IPS-11a (cell line): ENCODE data around the gene CELA1.

Experiments used
- H3K4me3 ChIP-seq: one replicate; pipeline ENCODE4 v1.5.1; 2013; ENCODE audit warnings: low read depth, low read length, control low read depth

Gene CELA1

GRCh38 chr12:51377099-51377984 lies 30.9 kb upstream of the CELA1 start:
- no peak overlapping the region for H3K4me3 ChIP-seq

DNA sequence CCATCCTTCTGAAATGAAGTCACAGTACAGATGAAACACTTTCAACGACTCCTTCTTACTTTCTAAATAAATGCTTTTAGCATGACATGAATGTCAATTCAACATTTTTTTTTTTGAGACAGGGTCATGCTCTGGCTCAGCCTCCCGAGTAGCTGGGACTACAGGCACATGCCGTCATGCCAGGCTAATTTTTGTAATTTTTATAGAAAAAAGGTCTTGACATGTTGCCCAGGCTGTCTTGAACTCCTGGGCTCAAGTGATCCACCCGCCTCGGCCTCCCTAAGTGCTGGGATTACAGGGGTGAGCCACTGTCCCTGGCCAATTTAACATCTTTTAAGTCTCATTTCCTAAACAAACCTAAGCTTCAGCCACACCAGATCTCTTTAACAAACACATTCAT lies 28.4 kb upstream of the CELA1 start:
- no peak overlapping the region for H3K4me3 ChIP-seq

- H3K4me3 ChIP-seq: no peak overlapping the region
These were observed 27.9 kb upstream of the CELA1 start for GRCh38 chr12:51374361-51374760.

- no peak overlapping the region for H3K4me3 ChIP-seq
These were observed 26.7 kb upstream of the CELA1 start for GRCh38 chr12:51373187-51373586.

DNA sequence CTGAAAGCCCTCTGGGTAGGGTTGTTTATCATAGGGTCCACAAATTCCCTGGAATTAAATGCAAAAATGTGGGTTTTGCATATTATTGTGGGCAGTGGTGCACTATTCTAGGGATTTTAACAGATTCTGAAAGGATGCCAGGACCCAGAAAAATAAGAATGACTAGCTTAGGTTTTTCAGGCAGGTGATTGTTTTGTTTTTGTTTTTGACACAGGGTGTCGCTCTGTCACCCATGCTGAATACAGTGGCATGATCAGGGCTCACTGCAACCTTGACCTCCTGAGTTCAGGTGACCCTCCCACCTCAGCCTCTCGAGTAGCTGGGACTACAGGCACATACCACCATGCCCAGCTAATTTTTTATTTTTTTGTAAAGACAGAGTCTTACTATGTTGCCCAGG lies 25.5 kb upstream of the CELA1 start:
- H3K4me3 ChIP-seq: no peak overlapping the region

- no peak overlapping the region for H3K4me3 ChIP-seq
These were observed 24.9 kb upstream of the CELA1 start for GRCh38 chr12:51371295-51371953.

DNA sequence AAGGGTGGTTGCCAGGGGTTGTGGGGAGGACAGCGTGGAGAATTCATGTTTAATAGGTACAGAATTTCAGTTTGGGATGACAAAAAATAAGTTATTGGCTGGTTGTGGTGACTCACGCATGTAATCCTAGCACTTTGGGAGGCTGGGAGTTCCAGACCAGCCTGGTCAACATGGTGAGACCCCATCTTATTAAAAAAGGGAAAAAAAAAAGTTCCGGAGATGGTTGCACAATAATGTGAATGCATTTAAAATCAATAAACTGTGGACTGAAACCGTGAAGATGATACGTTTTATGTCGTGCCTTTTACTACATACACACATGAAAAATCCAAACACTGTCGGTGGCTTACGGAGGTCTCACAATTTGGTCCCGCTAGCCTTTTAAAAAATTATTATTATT lies 24.2 kb upstream of the CELA1 start:
- no peak overlapping the region for H3K4me3 ChIP-seq

DNA sequence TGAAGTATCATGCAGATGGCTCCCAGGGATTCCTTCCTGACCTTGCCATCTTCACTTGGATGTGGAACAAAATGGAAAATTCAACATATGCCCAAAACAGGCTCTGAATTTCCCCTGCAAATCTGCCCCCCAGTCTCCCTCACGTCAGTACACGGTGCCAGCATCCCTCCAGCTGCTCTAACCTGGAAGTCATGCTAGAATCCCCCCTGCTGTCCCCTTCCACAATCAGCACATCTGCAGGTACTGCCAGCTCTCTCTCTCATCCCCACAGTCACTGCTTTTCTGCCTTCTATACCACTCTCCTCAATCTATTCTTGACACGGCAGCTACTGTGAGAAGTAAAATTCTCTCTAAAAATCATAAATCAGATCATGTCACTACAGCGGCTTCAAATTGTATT lies 23.1 kb upstream of the CELA1 start:
- no peak overlapping the region for H3K4me3 ChIP-seq

DNA sequence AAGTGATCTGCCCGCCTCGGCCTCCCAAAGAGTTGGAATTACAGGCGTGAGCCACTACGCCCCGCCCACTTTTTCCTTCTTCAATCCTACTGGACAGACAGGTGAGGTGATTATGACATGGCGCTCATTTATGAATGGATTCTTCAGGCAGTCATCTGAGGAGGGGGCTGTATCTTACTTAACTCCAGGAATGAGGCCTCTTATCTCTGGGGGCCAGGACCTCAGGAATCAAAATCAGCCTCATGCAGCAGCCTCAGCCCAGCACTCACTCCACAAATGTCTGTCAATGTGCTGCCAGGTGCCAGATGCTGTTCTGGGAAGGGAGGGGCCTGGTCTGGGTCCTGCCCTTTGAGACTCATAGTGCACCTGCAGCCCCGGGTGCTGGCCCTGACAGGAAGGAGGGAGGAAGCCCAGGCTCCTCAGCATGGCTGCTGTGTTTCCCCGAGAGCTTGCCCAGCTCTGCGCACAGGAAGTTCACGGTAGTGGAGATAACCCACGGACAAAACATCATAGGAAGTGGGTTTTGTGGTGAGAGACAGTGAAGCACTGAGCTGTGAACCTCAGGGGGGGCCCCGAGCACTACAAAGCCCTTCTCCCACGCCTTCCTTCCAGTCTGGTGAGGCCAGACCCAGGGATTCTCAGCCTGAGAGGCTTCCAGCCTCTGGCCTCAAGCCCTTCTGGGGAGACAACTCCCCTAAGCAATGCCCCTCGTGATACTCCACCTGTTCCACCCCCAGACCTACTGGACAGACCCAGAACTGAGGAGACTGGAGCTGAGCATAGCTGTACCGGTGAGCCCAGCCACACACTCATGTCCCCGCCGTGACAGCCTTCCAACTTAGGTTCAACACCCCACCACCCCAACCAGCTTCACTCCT lies 22.4 kb upstream of the CELA1 start:
- H3K4me3 ChIP-seq: no peak overlapping the region

DNA sequence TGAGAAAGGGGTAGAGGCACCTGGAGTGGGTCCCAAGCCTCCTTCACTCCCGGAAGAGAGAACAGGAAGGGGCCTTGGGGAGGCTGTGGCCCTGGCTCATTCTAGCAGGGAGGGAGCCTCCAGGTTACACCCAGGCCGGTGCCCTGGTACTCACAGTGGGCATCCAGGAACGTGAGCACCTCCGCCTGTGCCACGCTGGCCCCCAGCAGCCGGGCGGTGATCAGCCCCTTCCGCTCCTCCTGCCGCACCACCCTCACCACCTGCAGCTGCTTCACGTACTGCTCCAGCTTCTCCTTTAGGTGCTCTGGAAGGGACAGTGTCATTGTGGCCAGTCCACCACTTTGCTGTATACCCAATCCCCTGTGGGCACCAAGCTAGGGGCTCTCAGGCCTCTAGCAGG lies 18.8 kb upstream of the CELA1 start:
- H3K4me3 ChIP-seq: no peak overlapping the region

DNA sequence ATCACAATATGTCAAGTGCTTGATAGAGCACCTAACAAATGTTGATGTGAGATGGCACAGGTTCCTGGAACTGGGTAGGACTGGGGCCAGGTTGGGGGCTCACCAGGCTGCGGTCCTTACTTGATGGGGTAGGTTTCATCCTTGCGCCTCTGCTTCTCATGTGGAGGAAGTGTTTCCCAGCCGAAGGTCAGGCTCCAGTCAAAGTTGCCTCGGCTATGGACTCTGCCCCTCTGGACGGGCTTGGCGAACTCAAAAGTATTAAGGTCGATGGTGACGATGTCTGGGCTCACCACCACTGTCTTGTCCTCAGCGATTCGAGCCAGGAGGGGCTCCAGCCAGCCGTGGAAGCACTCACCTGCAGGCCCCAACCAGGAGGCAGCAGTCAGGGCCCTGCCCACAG lies 17.5 kb upstream of the CELA1 start:
- no peak overlapping the region for H3K4me3 ChIP-seq

- no peak overlapping the region for H3K4me3 ChIP-seq
These were observed 16.4 kb upstream of the CELA1 start for GRCh38 chr12:51362747-51363342.

DNA sequence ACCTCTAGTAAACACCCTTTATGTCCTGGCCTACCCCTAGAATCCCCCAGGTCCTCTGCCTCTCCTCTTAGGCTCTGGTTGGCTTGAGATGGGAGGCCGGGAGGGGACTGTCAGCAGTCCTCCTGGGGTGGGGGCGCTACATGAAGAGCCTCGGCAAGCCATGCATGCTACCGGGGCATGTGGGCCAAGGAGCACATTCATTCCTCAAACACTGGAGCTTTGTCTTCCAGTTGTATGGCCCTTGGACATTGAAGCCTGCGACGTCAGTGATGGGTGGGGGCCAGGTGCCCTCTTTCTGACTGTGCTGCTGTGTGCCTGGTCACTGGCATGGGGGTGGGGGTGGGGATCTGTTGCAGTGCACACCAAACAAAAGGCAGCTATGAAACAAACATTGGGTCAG lies 15.8 kb upstream of the CELA1 start:
- H3K4me3 ChIP-seq: no peak overlapping the region

DNA sequence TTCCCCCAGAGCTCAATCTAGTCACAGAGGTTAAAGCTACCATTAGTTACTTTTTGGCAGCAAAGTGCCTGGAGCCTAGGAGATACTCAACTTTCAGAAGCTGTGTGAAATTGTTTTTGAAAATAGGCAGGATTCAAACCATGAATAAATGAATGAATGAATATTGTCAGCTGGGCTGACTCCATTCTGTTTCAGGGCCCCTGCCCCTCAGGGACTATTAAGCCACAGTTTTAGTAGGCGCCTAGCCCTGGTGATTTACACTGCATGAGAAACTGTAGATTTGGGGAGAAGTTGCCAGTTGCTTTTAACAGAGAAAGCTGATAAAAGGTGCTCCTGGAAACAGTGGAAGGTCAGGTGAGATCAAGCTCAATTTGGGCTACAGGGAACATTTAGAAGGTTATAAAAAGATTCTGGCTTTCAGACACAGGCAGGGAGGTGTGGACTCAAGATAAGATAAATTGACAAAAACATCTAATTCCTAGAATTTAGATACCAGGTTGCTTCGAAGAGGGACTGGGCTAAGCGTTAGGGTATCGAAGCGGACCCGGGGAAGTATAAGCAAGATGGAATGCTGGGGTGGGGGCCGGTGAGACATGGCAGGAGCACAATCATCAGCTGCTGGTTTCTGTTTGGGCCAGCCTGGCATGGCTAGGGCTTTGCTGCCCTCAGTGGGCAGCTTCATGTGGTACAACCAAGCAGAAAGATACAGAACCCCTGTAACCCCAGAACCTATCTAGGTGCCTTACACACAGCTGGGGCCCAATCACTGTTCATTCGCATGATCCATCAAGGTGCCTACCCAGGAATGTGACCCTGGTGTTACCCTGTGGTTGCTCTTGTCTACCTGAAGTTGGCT lies 14.9 kb upstream of the CELA1 start:
- no peak overlapping the region for H3K4me3 ChIP-seq

- no peak overlapping the region for H3K4me3 ChIP-seq
These were observed 13.8 kb upstream of the CELA1 start for GRCh38 chr12:51360315-51360714.

DNA sequence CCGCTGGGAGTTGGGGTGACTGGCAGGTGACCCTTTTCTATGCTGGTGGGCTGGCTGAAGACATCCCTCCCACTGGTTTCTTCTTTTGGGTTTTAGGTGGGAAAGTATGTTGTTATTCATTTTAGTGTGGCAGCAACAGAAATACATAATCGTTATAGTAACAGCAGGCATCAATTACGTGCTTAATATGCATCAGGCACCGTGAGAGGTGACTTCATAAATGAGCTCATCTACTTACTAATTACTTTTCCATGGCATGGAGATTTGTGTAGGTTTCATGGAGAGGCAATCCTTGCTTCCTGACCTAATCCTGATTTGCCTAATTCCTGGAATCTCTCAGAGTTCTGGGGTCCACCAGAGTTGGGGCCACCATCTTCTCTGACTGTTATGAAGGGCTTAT lies 13.4 kb upstream of the CELA1 start:
- no peak overlapping the region for H3K4me3 ChIP-seq

DNA sequence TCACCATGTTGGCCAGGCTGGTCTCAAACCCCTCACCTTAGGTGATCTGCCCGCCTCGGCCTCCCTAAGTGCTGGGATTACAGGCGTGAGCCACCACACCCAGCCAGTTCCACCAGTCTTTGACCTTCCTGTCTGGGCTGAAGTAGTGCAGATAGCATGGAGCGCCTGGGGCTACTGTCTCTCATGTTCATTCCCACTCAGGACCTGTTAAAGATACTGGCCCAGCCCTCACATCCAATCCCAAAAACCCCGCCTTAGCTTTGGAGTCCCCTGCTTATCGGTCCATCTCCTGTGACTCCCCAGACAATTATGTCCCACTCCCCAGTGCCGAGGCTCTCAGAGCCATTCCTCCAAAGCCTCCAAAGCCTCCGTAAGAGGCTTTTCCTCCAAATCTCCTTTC lies 12.0 kb upstream of the CELA1 start:
- H3K4me3 ChIP-seq: no peak overlapping the region

DNA sequence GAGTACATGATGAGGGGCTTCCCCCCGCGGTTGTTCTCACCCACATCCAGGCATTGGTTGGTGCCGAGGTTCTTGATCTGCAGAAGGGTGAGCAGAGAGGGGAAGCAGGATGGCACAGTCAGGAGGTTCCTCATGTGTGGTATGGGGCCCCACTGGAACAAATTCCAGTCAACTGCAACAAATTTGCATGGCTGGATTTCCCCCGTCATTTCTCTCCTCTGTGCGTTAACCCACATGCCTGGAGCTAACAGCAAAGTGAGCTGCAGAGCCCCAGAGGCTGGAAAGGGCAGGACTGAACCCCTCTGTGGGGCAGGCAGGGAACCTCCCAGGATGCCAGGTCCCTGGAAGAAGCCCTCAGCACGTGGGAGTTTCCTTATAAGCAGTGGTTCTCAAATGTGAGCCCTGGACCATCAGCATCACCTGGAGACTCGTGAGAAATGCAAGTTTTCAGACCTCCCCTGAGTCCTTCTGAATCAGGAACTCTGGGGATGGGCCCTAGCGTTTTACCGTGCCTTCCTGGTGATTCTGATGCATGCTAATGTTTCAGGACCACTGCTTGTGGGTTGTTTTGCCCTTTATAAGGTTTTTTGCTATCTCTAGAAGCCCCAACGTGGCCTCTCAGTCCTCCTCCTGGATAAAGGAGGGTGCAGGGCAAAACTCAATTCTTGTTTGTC lies 11.0 kb upstream of the CELA1 start:
- no peak overlapping the region for H3K4me3 ChIP-seq

DNA sequence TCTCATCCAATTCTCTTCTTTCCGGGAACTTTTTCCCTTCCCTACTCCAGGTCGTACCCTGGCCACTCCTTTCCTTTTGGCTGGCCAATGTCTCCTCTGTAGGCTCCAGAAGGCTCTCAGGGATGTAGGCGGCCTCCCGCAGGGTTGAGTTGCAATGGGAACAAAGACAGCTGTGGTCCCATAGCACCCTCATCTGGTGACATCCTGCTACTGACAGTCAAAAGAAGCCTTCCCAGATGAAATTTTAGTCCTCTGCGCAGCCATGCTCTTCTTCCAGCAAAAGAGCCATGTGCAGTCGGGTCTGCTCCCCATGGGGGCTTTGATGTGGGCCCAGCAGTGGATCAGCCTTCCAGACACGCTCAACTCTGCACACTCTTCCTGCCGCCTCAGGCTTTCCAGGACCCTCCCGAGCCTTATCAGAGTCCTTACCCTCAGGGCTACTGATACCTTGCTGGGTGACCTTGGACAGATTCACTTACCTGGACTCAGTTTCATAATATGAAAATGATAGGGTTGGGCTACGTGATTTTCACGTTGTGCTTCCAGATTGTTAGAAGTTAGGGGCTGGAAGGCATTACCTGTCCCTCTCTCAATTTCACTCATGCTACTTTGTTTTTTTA lies 5.5 kb upstream of the CELA1 start:
- no peak overlapping the region for H3K4me3 ChIP-seq
